ENCODE results near the gene MRPS7. TPM values are rescaled to one million over a fixed set of nuclear protein-coding genes. Genes with fewer than 3 reads are reported as not detected.
A peak's percentile ranks its signal among the peaks of the same experiment; 100 is the strongest.

The MRPS7 gene
- total RNA-seq, 1 donor from 2014 or later: 55.0 TPM

DNA sequence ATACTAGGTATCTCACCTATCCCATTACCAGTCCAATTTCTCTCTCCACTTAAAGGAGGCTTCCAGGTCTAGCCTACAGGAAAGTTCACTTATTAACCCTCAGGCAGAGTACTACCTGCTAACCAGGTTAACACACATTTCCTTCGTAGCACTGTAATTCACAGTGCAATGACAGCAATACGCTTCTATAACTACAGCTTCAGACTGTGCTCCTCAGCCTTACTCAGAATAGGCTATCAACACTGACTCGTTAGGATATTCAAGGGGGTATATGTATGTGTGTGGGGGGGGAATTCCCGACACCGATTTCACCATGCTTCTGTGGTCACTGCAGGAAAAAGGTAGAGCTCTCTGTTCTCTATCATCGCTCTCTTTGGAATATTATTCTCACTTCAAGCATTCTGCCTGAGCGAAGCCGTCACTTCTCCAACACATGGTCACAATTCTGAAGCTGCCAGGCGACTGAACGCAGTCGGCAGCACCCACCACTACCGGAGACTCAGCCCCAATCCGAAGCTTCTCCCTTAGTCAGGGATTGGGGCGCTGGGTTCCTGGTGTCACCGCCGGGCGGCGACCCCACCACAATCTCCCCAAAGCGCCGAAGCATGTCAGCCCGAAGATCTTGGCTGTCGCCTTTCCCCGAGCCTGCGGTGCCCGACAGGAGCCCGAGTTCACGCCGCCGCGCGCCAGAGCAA, 891 bp upstream of the MRPS7 start:
- FAIRE-seq (no peak), DNase-seq (ENCODE audit: low read depth) (no peak)
- peak overlapping the region; percentile 93 for H3K4me3 ChIP-seq (ENCODE audit: insufficient read depth, low read depth, low read length)
- peaks cover 26% of the 10 kb centered on the region for H4K20me1 ChIP-seq (ENCODE audit: insufficient read depth, low read length)
- H3K27ac Mint-ChIP-seq (ENCODE audit: unreplicated experiment): peak overlapping the region; percentile 98
- H3K9me3 Mint-ChIP-seq (ENCODE audit: unreplicated experiment): no peaks in the 10 kb centered on the region
- H3K36me3 Mint-ChIP-seq (ENCODE audit: low read depth, unreplicated experiment): no peaks in the 10 kb centered on the region
- peaks cover 16% of the 10 kb centered on the region for H3K36me3 ChIP-seq (ENCODE audit: insufficient read depth, low read length)
- H3K4me3 Mint-ChIP-seq (ENCODE audit: unreplicated experiment): peak overlapping the region; percentile 91
- H3K27ac ChIP-seq (ENCODE audit: low read depth, low read length): peak overlapping the region; percentile 100
- H3K9me3 ChIP-seq (ENCODE audit: insufficient read depth, low read depth, low read length): no peaks in the 10 kb centered on the region
- H3K4me1 ChIP-seq (ENCODE audit: insufficient read depth, low read length): peaks cover 17% of the 10 kb centered on the region
- H3K9ac ChIP-seq (ENCODE audit: low read length): peak overlapping the region; percentile 97
- H3K27me3 Mint-ChIP-seq (ENCODE audit: low read depth, unreplicated experiment): no peaks in the 10 kb centered on the region
- TF ChIP-seq EZH2 (IDR thresholded peaks at IDR 0.05; ENCODE audit: insufficient read depth, low read length): no peak
- TF ChIP-seq, protein P1, sequence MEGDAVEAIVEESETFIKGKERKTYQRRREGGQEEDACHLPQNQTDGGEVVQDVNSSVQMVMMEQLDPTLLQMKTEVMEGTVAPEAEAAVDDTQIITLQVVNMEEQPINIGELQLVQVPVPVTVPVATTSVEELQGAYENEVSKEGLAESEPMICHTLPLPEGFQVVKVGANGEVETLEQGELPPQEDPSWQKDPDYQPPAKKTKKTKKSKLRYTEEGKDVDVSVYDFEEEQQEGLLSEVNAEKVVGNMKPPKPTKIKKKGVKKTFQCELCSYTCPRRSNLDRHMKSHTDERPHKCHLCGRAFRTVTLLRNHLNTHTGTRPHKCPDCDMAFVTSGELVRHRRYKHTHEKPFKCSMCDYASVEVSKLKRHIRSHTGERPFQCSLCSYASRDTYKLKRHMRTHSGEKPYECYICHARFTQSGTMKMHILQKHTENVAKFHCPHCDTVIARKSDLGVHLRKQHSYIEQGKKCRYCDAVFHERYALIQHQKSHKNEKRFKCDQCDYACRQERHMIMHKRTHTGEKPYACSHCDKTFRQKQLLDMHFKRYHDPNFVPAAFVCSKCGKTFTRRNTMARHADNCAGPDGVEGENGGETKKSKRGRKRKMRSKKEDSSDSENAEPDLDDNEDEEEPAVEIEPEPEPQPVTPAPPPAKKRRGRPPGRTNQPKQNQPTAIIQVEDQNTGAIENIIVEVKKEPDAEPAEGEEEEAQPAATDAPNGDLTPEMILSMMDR (IDR thresholded peaks at IDR 0.05; ENCODE audit: insufficient read depth, low read depth, low read length): no peak
- peak overlapping the region; percentile 97 for H2AFZ ChIP-seq (ENCODE audit: low read depth, low read length)
- H3K27me3 ChIP-seq (ENCODE audit: insufficient read depth, low read length): no peaks in the 10 kb centered on the region
- peaks cover 26% of the 10 kb centered on the region for H3K4me1 Mint-ChIP-seq (ENCODE audit: low read depth, unreplicated experiment)
- H3K4me2 ChIP-seq (ENCODE audit: low read length): peak overlapping the region; percentile 94
- peaks cover 63% of the 10 kb centered on the region for H3K79me2 ChIP-seq (ENCODE audit: insufficient read depth, low read length)

DNA sequence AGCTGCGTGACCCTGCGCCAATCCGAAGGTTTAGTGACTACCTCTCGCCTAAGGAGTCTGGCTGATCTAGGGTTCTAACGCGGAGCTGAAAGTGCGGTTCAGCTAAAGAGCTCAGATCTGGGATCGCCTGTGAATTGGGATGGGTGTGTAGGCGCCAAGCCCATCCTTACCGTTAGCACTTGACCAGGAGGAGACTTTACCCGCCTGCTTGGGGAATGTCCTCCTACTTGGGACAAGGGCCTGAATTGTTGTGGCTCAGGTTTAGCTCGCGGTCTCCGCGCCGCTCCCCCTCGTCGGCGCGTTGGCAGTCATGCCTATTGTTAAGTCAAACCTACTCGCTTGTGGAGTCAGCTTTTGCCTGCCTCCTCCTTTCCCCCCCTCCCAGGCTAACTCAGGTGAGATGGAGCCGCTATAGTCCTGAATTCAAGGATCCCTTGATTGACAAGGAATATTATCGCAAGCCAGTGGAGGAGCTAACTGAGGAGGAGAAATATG, 480 bp downstream of the MRPS7 start:
- H3K4me1 Mint-ChIP-seq (ENCODE audit: low read depth, unreplicated experiment): peaks cover 16% of the 10 kb centered on the region
- H3K9me3 Mint-ChIP-seq (ENCODE audit: unreplicated experiment): no peaks in the 10 kb centered on the region
- Histone ChIP-seq H3K9me3 (ENCODE audit: insufficient read depth, low read depth, low read length) (no peaks in the 10 kb centered on the region), H3K4me1 (ENCODE audit: insufficient read depth, low read length) (peaks cover 17% of the 10 kb centered on the region), H3K4me2 (ENCODE audit: low read length) (peak overlapping the region; percentile 94), H3K27ac (ENCODE audit: low read depth, low read length) (peak overlapping the region; percentile 100), H3K36me3 (ENCODE audit: insufficient read depth, low read length) (peaks cover 23% of the 10 kb centered on the region), H3K4me3 (ENCODE audit: insufficient read depth, low read depth, low read length) (peak overlapping the region; percentile 93), H4K20me1 (ENCODE audit: insufficient read depth, low read length) (peaks cover 35% of the 10 kb centered on the region), H3K9ac (ENCODE audit: low read length) (peak overlapping the region; percentile 97), H3K27me3 (ENCODE audit: insufficient read depth, low read length) (no peaks in the 10 kb centered on the region), H3K79me2 (ENCODE audit: insufficient read depth, low read length) (peaks cover 59% of the 10 kb centered on the region), H2AFZ (ENCODE audit: low read depth, low read length) (peak overlapping the region; percentile 97)
- no peak for DNase-seq (ENCODE audit: low read depth)
- TF ChIP-seq, protein P1 (IDR thresholded peaks at IDR 0.05; ENCODE audit: insufficient read depth, low read depth, low read length): no peak
- no peak for TF ChIP-seq EZH2 (IDR thresholded peaks at IDR 0.05; ENCODE audit: insufficient read depth, low read length)
- peak overlapping the region; percentile 91 for H3K4me3 Mint-ChIP-seq (ENCODE audit: unreplicated experiment)
- H3K27ac Mint-ChIP-seq (ENCODE audit: unreplicated experiment): peak overlapping the region; percentile 98
- no peaks in the 10 kb centered on the region for H3K36me3 Mint-ChIP-seq (ENCODE audit: low read depth, unreplicated experiment)
- no peaks in the 10 kb centered on the region for H3K27me3 Mint-ChIP-seq (ENCODE audit: low read depth, unreplicated experiment)
- FAIRE-seq: no peak

DNA sequence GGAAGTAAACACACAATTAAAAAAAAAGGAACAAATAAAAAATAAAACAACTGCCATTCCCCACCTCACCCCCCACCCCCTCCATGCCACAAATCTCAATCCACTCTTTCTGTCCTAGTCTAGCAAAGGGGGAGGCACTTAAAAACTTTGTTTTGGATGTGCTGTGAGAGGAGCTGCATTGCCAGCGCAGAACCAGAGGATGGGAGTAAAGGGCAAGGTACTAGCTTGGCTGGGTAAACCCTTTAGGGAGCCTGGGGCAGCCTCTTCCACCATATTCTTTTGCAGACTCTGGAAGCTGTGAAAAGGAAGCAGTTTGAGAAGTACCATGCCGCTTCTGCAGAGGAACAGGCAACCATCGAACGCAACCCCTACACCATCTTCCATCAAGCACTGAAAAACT, 1.4 kb downstream of the MRPS7 start:
- H3K79me2 ChIP-seq (ENCODE audit: insufficient read depth, low read length): peaks cover 59% of the 10 kb centered on the region
- TF ChIP-seq, protein P1 (IDR thresholded peaks at IDR 0.05; ENCODE audit: insufficient read depth, low read depth, low read length): no peak
- no peak for TF ChIP-seq EZH2 (IDR thresholded peaks at IDR 0.05; ENCODE audit: insufficient read depth, low read length)
- H3K9ac ChIP-seq (ENCODE audit: low read length): peak overlapping the region; percentile 97
- H3K9me3 ChIP-seq (ENCODE audit: insufficient read depth, low read depth, low read length): no peaks in the 10 kb centered on the region
- Mint-ChIP-seq H3K4me3 (ENCODE audit: unreplicated experiment) (peak overlapping the region; percentile 91), H3K27ac (ENCODE audit: unreplicated experiment) (peak overlapping the region; percentile 12), H3K9me3 (ENCODE audit: unreplicated experiment) (no peaks in the 10 kb centered on the region), H3K36me3 (ENCODE audit: low read depth, unreplicated experiment) (peaks cover 3% of the 10 kb centered on the region), H3K4me1 (ENCODE audit: low read depth, unreplicated experiment) (peaks cover 17% of the 10 kb centered on the region), H3K27me3 (ENCODE audit: low read depth, unreplicated experiment) (no peaks in the 10 kb centered on the region)
- H3K4me2 ChIP-seq (ENCODE audit: low read length): peak overlapping the region; percentile 94
- FAIRE-seq (no peak), DNase-seq (ENCODE audit: low read depth) (no peak)
- H3K4me3 ChIP-seq (ENCODE audit: insufficient read depth, low read depth, low read length): no peak overlapping the region
- peaks cover 17% of the 10 kb centered on the region for H3K4me1 ChIP-seq (ENCODE audit: insufficient read depth, low read length)
- H3K36me3 ChIP-seq (ENCODE audit: insufficient read depth, low read length): peaks cover 23% of the 10 kb centered on the region
- H3K27ac ChIP-seq (ENCODE audit: low read depth, low read length): no peak overlapping the region
- peaks cover 40% of the 10 kb centered on the region for H4K20me1 ChIP-seq (ENCODE audit: insufficient read depth, low read length)
- no peaks in the 10 kb centered on the region for H3K27me3 ChIP-seq (ENCODE audit: insufficient read depth, low read length)
- H2AFZ ChIP-seq (ENCODE audit: low read depth, low read length): no peak overlapping the region
